ENCODE results near the gene DCUN1D3.
A peak's percentile ranks its signal among the peaks of the same experiment; 100 is the strongest.
"Not testable (repeated sequence)": the region's sequence is repeated elsewhere in the genome, so short reads cannot be mapped to it uniquely, and the experiment has no call there.

Gene DCUN1D3

GRCh38 chr16:20818929-20819585 lies 81.1 kb downstream of the DCUN1D3 start:
- no peak for DNase-seq

- no peak for DNase-seq
These were observed 85.4 kb downstream of the DCUN1D3 start for GRCh38 chr16:20814784-20815183.

- no peak for DNase-seq
These were observed 87.6 kb downstream of the DCUN1D3 start for GRCh38 chr16:20812510-20812909.

DNA sequence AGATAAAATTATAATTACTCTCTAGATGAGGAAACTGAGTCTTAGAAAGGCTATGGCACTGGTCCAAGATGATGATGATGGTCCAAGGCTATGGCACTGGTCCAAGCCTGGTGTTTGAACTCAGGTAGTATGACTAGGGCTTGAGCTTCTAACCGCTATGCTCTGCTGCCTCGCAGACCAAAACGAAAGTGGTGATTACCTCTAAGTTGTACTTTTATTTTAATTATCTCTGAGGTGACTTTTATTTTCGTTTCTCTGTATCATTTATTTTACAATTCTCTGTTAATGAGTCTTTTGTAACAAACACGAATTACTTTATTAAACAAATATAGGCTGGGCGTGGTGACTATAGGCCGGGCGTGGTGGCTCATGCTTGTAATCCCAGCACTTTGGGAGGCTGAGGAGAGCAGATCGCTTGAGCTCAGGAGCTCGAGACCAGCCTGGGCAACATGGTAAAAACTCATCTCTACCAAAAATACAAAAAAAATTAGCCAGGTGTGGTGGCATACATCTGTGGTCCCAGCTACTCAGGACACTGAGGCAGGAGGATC lies 88.2 kb downstream of the DCUN1D3 start:
- DNase-seq: no peak

DNA sequence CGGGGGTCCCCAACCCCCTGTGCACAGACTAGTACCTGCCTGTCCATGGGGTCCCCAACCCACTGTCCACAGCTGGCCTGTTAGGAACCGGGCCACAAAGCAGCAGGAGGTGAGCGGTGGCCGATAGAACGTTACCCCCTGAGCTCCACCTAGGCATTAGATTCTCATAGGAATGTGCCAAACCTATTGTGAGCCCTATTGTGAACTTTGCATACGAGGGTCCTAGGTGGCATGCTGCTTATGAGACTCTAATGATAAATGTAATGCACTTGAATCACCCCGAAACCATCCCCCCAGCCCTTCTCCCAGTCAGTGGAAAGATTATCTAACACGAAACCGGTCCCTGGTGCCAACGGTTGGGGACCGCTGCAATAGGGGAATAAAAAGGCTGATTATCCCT lies 92.3 kb downstream of the DCUN1D3 start:
- no peak for DNase-seq

DNA sequence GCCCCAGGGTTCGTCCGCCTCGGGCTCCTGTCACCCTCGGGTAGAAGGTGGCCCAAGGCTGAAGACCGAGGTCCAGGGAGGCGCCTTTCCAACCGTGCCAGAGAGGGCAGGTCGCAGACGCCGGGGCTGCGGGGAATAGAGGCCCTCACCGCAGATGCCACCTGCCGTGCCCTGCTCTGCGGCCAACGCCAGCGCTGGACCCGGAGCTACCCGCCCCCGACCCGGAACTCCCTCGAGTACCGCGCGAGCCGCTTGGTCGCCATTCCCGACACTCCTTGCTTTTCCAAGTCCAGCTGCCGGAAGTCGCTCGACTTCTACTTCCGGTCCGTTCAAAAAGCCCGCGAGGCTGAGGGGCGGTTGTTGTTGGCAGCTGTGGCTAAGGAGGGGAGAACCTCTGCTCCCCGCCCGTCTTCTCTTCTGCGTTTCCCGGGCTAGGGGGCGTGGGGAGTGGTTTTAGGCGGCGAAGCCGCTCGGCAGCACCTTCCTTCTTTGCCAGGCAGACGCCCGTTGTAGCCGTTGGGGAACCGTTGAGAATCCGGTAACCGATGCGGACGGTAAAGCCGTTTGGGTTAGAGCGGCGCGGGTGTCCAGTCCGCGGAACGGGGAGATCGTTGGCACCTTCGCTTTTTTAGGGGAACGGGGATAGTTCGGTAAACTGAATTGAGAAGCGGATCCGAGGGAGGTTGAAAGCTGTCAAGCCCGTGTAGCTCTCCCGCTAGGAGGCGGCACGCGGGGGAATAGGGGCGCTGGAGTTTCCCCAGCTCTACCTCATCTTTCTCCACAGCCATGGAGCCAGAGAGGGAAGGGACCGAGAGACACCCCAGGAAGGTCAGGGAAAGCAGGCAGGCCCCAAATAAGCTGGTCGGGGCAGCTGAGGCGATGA lies 93.7 kb downstream of the DCUN1D3 start, which contains the start of the genes ERI2 and REXO5:
Gene ERI2, minus strand, starts transcription at position 305 of the 883 bp plus-strand sequence. Its CDS starts 42 bp downstream, at position 263.
Gene REXO5, plus strand, starts transcription at position 360 of the 883 bp plus-strand sequence. Its CDS starts 427 bp downstream, at position 787.
- DNase-seq: peak; percentile 75

DNA sequence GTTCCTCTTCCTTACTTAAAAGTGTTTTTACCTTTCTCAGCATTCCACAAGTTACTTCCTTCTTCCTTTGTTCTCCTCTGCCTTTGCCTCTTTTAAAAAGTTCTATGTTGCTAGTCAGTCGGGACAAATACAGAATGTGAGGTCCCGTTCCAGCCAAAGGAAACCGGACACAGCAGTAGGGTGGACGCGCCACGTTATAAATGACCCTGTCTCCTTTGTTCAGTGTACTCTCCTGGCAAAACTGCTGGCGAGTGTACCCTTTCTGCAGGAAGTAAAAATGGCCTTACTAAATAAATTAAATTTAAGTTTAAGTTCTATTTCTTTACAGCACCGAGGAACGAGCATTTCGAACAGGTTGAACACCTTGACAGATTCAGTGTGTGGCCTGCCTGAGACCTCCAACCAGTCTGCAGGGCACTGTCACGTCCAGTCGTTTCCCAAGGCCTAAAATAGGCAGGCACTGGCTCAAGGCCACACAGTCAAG lies 94.4 kb downstream of the DCUN1D3 start:
- not testable (repeated sequence) for DNase-seq

Measured in NCI-H526 treated with DMSO at 0.1 percent for 48 hours (cell line).